ENCODE results near the gene GLDN. TPM values are rescaled to one million over a fixed set of nuclear protein-coding genes. Genes with fewer than 3 reads are reported as not detected.

Gene GLDN
- total RNA-seq, 1 experiment from 2014 or later = 1.3 TPM

DNA sequence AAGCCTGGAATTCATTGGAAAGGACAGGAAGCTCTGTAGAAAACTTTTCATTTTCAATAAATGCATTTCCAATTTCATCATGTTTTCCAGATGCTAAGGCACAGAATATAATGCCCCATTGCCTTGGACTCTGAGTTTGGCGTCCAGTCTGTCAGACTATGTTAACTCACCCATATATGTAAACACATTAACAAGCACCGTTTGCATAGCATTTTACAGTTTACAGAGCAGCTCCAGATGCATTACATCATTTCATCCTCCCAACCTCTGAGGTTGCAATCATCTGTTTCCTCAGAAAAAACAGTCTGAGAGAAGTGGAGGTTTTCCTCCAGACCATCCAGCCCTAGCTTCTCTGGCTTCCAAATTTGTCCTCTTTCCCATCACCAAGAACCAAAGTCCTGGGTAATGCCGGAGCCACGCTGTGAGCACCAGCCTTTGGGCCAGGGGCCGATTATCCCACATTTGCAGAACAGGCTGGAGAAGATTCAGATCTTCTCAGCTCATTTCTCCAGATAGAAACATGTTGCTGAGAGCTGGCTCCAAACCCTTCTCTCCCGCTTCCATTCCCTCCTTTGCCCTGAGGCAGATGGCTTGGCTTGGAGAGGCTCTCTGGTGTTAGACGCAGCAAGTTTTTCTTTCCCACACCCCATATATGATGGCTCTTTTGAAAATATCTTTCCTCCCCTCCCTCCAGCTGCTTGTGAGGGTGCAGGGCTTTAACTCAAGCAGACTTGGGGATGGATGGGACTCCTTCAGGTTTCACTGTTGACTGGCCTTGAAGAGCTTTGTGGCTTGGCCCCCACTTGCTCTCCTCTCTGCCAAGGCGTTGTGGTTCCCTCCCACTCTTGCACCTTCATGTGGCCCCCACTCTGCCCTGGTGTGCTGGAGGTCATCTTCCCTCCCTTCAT is 29.0 kb upstream of the GLDN start:
- H3K23me2 ChIP-seq (ENCODE audit: insufficient read length, low read depth, low read length, poor library complexity, severe bottlenecking) = no peaks in the 10 kb centered on the region

More for the DNA sequence above, 29.0 kb upstream of the GLDN start:
- Histone ChIP-seq H4K20me1 (ENCODE audit: control insufficient read depth, insufficient read depth, insufficient read length) (no peaks in the 10 kb centered on the region), H2AK5ac (ENCODE audit: insufficient read length, low read length) (no peak overlapping the region), H3K56ac (ENCODE audit: insufficient read length, low read depth, low read length) (no peak overlapping the region), H2BK5ac (ENCODE audit: insufficient read length, low read length) (no peak overlapping the region), H3K18ac (ENCODE audit: insufficient read length, low read depth, low read length) (no peak overlapping the region), H2BK20ac (ENCODE audit: low read depth, low read length, poor library complexity, severe bottlenecking) (no peak overlapping the region), H3K9me3 (ENCODE audit: control insufficient read depth, low read depth, low read length) (no peaks in the 10 kb centered on the region), H2AFZ (ENCODE audit: low read length) (no peak overlapping the region), H3K27me3 (ENCODE audit: insufficient read depth, low read length) (no peaks in the 10 kb centered on the region), H2BK120ac (ENCODE audit: low read depth, low read length, poor library complexity, severe bottlenecking) (no peak overlapping the region), H3K79me2 (ENCODE audit: insufficient read depth, low read length) (no peaks in the 10 kb centered on the region), H3K23ac (ENCODE audit: insufficient read length, low read depth, low read length) (no peak overlapping the region), H3K79me1 (ENCODE audit: insufficient read depth, low read depth, low read length, poor library complexity, severe bottlenecking) (no peaks in the 10 kb centered on the region), H3K27ac (ENCODE audit: insufficient read length, low read depth, low read length) (no peak overlapping the region), H4K8ac (replicated peaks; ENCODE audit: insufficient read length, low read depth, low read length) (no peak overlapping the region), H3K14ac (ENCODE audit: insufficient read depth, low read length) (no peak overlapping the region), H2BK15ac (ENCODE audit: low read depth, low read length) (no peak overlapping the region), H2BK12ac (ENCODE audit: insufficient read length, low read depth, low read length) (no peak overlapping the region), H3K4me1 (ENCODE audit: insufficient read depth, low read length) (no peaks in the 10 kb centered on the region), H3K4me2 (ENCODE audit: insufficient read depth, insufficient read length, low read length) (no peak overlapping the region), H3T11ph (ENCODE audit: low read length) (no peak overlapping the region), H4K5ac (ENCODE audit: insufficient read length, low read depth, low read length) (no peak overlapping the region), H4K91ac (ENCODE audit: insufficient read length, low read depth, low read length) (no peak overlapping the region), H3K4ac (ENCODE audit: low read depth, low read length) (no peak overlapping the region), H3K9ac (ENCODE audit: extremely low read depth, insufficient read length, low read length) (no peak overlapping the region)
- no peak for TF ChIP-seq CTCF (conservative IDR thresholded peaks at IDR 0.05)
- Mint-ChIP-seq H3K4me1 (peaks cover 4 to 11% of the 10 kb centered on the region in 2 experiments; a peak in 3 of 4 replicates), H3K27me3 (ENCODE audit: low read depth) (peaks cover 12% of the 10 kb centered on the region), H3K36me3 (ENCODE audit: insufficient read depth in 1 of 3, low read depth in 3 of 3) (no peaks in the 10 kb centered on the region), H3K9me3 (no peaks in the 10 kb centered on the region; a peak in 1 of 5 replicates), H3K4me3 (no peak overlapping the region), H3K27ac (peak overlapping the region in 2 of 3 experiments; percentile 21 to 54; a peak in 2 of 7 replicates)
- no CpG with 5 or more reads among the region's 8 CpGs for WGBS (ENCODE audit: extremely low coverage, insufficient read length, low lambda C conversion rate)
- no peak for DNase-seq
